Testis (tissue), 3 donors: ENCODE results near the gene MRPL24. TPM values are rescaled to one million over a fixed set of nuclear protein-coding genes. Genes with fewer than 3 reads are reported as not detected.

Experiments
- DNase-seq: peaks from one replicate; pipeline ENCODE4 v3.0.0-alpha.2; 2019
- H3K27ac ChIP-seq, 2 donors: fragments of 200-600 bp; sonication (generic); one replicate each; pipeline ENCODE4 v1.5.1; 2019
- H3K27me3 ChIP-seq: fragments of 200-600 bp; sonication (generic); one replicate; pipeline ENCODE4 v1.5.1; 2019
- H3K36me3 ChIP-seq: fragments of 200-600 bp; sonication (generic); one replicate; pipeline ENCODE4 v1.5.1; 2017; ENCODE audit warnings: low read depth; ENCODE audit errors: missing control alignments
- H3K4me1 ChIP-seq: fragments of 200-600 bp; sonication (generic); one replicate; pipeline ENCODE4 v1.5.1; 2019
- H3K4me3 ChIP-seq, 2 donors: fragments of 200-600 bp; sonication (generic); one replicate each; pipeline ENCODE4 v1.5.1; 2017 to 2019
- H3K9me3 ChIP-seq: fragments of 200-600 bp; sonication (generic); one replicate; pipeline ENCODE4 v1.5.1; 2017
- POLR2A ChIP-seq: fragments of 450-650 bp; IDR thresholded peaks from one replicate; pipeline ENCODE4 v1.6.1; 2017; ENCODE audit warnings: antibody characterized with exemption, mild to moderate bottlenecking, moderate library complexity
- WGBS, 2 donors: methylation state at CpG; one replicate each; pipeline ENCODE4 v1.1.5; 2018; 5-methylcytosine and 5-hydroxymethylcytosine counted together
- intact Hi-C: fragments of 100-400 bp; cut with DNase I; formaldehyde crosslinking; loops from one replicate; pipeline ENCODE4 v1.15.1; 2023; ENCODE audit warnings: low total_unique reads
- polyA plus RNA-seq: library from polyadenylated mRNA; stranded (reverse); fragments of 350-450 nt; fragmentation: Illumina TruSeq; extraction: RNeasy Lipid Tissue Mini Kit (QIAGEN cat#74804); gene quantifications from one replicate; pipeline ENCODE4 v1.2.3, GENCODE V29; 2014; ENCODE audit warnings: low read depth, low replicate concordance; ENCODE audit not compliant: insufficient read depth
- total RNA-seq, 2 donors: library from RNA; depleted of rRNA; stranded (reverse); fragments of >200 nt; gene quantifications; one replicate each; pipeline ENCODE4 v1.2.3, GENCODE V29; 2016
- TF ChIP-seq, protein P1 (sequence below), 3 experiments: fragments of 450-650 bp in 2 of 3; fragments of 200-600 bp in 1 of 3; sonication (generic) in 1 of 3; IDR thresholded peaks; one replicate each; pipeline ENCODE4 v1.5.1; 2016 to 2019; ENCODE audit warnings: antibody characterized with exemption in 3 of 3, mild to moderate bottlenecking in 2 of 3, moderate library complexity in 1 of 3

The MRPL24 gene
- total and polyA plus RNA-seq, 3 donors from 2014 or later, result 36.6 to 101 (median 51.7) TPM

DNA sequence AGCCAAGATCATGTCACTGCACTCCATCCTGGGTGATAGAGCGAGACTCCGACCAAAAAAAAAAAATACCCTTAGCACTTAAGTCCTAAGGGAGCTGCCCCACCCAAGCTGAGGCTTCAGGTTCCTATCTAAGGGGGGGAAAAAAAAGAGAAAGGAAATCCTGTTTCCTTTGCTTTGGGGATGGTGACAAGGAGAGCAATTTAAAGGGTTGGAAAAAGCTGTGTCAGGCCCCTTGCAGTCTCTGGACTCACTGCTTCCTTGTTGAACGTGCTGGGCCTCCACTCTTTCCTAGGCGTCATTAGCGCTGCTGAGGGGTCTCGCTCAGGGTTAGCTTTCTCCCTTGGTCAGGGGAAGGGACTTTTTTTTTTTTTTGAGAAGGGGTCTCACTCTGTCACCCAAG lies 44.6 kb upstream of the MRPL24 start:
- Histone ChIP-seq H3K27me3 (no peaks in the 10 kb centered on the region), H3K9me3 (no peaks in the 10 kb centered on the region), H3K27ac (no peak overlapping the region), H3K36me3 (no peaks in the 10 kb centered on the region), H3K4me1 (no peaks in the 10 kb centered on the region), H3K4me3 (no peak overlapping the region)
- TF ChIP-seq POLR2A, result no peak
- 88% methylated on average over 6 of the region's 6 CpGs for WGBS, 2 donors
- no peak for DNase-seq
- intact Hi-C loops, result no loop called here

DNA sequence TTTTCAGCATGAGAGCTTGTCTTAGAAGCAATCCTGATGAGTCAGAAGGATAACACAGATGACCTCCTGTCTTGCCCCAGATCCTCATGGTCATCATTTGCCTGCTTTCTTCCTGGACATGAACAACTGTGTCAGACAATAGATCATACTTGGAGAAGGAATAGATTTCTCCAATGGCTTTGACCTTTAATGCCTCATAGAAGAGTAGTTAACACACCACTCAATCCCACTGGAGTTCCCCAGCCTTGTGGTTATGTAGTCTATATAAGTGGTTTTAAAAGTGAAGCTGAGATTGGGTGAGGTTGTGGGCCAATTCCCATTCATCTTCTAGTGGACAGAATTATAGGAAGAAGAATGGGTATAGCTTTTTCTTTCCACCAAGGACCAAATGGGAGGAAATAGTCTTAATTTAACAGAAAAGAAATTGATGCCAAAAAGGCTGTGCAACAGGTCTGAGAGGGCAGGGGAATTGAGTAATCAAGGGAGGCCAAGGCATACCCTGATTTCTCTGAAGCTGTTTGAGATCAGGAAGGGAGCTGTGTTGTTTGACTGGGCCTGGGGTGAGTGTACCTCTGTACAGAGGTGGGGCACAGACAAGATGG lies 40.8 kb upstream of the MRPL24 start:
- Histone ChIP-seq H3K36me3 (no peaks in the 10 kb centered on the region), H3K27ac (no peak overlapping the region), H3K4me3 (no peak overlapping the region), H3K27me3 (no peaks in the 10 kb centered on the region), H3K9me3 (no peaks in the 10 kb centered on the region), H3K4me1 (peaks cover 6% of the 10 kb centered on the region)
- no peak for DNase-seq
- TF ChIP-seq, protein P1, sequence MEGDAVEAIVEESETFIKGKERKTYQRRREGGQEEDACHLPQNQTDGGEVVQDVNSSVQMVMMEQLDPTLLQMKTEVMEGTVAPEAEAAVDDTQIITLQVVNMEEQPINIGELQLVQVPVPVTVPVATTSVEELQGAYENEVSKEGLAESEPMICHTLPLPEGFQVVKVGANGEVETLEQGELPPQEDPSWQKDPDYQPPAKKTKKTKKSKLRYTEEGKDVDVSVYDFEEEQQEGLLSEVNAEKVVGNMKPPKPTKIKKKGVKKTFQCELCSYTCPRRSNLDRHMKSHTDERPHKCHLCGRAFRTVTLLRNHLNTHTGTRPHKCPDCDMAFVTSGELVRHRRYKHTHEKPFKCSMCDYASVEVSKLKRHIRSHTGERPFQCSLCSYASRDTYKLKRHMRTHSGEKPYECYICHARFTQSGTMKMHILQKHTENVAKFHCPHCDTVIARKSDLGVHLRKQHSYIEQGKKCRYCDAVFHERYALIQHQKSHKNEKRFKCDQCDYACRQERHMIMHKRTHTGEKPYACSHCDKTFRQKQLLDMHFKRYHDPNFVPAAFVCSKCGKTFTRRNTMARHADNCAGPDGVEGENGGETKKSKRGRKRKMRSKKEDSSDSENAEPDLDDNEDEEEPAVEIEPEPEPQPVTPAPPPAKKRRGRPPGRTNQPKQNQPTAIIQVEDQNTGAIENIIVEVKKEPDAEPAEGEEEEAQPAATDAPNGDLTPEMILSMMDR (IDR thresholded peaks at IDR 0.05), result no peak
- TF ChIP-seq POLR2A, result no peak
- intact Hi-C loops, result no loop called here

DNA sequence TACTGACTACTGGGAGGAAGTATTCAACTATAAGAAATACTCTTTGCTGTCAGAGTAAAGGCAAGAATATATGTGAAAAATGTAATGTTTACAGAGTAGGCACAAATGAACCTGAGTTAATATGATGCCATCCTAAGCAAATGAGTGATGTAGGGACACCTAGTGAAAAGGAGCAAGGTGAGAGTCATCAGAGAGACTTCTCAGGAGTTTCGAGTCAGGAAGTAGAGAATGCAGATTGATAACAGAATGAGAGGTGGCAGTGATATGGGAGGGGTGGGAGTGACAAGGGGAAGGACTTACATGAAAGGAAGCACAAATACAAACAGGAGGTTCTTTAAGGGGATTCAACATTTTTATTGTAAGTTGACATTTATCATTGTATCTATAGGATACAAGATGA lies 36.7 kb upstream of the MRPL24 start:
- Histone ChIP-seq H3K4me1 (peaks cover 18% of the 10 kb centered on the region), H3K36me3 (no peaks in the 10 kb centered on the region), H3K4me3 (no peak overlapping the region), H3K9me3 (no peaks in the 10 kb centered on the region), H3K27ac (no peak overlapping the region), H3K27me3 (no peaks in the 10 kb centered on the region)
- 46 to 81% methylated on average over 1 of the region's 1 CpG for WGBS, 2 donors
- no peak for TF ChIP-seq POLR2A
- TF ChIP-seq, protein P1 (IDR thresholded peaks at IDR 0.05), result no peak
- no peak for DNase-seq
- intact Hi-C loops, result no loop called here

DNA sequence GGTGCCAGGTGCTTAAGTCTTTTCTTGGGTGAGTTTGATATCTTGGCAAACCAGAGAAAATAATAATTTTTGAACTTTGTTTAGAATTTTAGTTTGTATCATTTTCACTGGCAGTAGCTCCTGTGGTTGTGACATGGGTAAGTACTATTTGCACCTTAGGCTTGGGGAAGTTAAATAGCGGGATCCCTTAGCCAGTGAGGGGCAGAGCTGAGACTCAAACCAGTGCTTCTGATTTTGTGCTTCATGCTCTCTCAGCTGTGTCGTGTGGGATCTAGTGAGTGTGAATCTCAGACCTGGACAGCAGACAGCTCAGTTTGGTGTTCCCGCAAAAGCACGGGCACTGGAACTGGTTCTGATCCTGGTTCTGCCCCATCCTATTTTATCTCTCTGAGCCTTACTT lies 36.1 kb upstream of the MRPL24 start:
- no peak for TF ChIP-seq POLR2A
- TF ChIP-seq, protein P1 (IDR thresholded peaks at IDR 0.05), result no peak

DNA sequence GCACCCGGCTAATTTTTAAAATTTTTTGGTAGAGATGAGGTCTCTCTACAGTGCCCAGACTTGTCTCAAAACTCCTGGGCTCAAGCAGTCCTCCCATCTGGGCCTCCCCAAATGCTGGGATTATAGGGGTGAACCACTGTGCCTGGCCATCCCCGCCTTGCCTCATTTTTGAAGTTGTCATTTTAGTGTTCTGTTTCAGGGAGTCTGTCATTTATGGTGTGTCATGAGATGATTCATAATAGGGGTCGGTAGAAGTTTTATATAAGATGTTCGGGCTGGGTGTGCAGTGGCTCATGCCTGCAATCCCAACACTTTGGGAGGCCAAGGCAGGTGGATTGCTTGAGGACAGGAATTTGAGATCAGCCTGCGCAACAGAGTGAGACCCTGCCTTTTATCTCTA lies 34.9 kb upstream of the MRPL24 start:
- no peak overlapping the region for H3K4me3 ChIP-seq
- no peaks in the 10 kb centered on the region for H3K36me3 ChIP-seq
- no peak for DNase-seq
- intact Hi-C loops, result no loop called here
- H3K9me3 ChIP-seq, result no peaks in the 10 kb centered on the region
- peaks cover 32% of the 10 kb centered on the region for H3K4me1 ChIP-seq
- H3K27ac ChIP-seq, result no peak overlapping the region
- TF ChIP-seq, protein P1 (IDR thresholded peaks at IDR 0.05), result no peak
- no peak for TF ChIP-seq POLR2A
- H3K27me3 ChIP-seq, result no peaks in the 10 kb centered on the region
- WGBS, 2 donors, result 81 to 86% methylated on average over 5 of the region's 5 CpGs

More for the DNA sequence above, 36.1 kb upstream of the MRPL24 start:
- WGBS, 2 donors, result 58 to 63% methylated on average over 4 of the region's 4 CpGs
- no peaks in the 10 kb centered on the region for H3K36me3 ChIP-seq
- no peak overlapping the region for H3K27ac ChIP-seq
- intact Hi-C loops, result no loop called here
- DNase-seq, result no peak
- H3K4me1 ChIP-seq, result peaks cover 23% of the 10 kb centered on the region
- no peak overlapping the region for H3K4me3 ChIP-seq
- no peaks in the 10 kb centered on the region for H3K27me3 ChIP-seq
- H3K9me3 ChIP-seq, result no peaks in the 10 kb centered on the region
